M059J (cell line): ENCODE measurements around the gene NOS1. TPM values are rescaled to one million over a fixed set of nuclear protein-coding genes. Genes with fewer than 3 reads are reported as not detected.
A peak's percentile ranks its signal among the peaks of the same experiment; 100 is the strongest.
"Not testable (repeated sequence)": the region's sequence is repeated elsewhere in the genome, so short reads cannot be mapped to it uniquely, and the experiment has no call there.

Experiments used
- DNase-seq: peaks from one replicate; pipeline ENCODE4 v3.0.0-alpha.2; 2012; ENCODE audit warnings: low read depth
- total RNA-seq: library from RNA; depleted of rRNA; stranded (reverse); fragments of >200 nt; shearing (Covaris generic); gene quantifications from 2 replicates; pipeline ENCODE4 v1.2.3, GENCODE V29; 2014

Gene NOS1
- total RNA-seq, 1 experiment from 2014 or later = not detected

DNA sequence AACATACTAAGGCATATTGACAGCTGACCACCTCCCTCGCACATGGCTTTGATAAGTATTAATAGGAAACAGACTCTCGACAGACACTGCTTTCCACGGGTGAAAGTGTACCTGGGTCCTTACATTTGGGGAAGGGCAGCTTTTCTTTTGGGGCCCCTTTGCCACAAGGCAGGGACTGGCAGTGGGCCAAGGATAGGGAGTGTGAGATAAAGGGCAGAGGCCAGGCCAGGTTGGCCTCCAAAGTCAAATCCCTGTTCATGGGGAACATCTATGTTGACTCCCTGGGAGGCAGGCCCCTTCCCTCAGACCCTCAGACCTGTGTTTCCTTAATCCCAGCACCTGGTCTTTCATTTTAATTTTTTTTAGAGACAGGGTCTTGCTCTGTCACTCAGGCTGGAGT is 151.8 kb downstream of the NOS1 start:
- DNase-seq = no peak

DNA sequence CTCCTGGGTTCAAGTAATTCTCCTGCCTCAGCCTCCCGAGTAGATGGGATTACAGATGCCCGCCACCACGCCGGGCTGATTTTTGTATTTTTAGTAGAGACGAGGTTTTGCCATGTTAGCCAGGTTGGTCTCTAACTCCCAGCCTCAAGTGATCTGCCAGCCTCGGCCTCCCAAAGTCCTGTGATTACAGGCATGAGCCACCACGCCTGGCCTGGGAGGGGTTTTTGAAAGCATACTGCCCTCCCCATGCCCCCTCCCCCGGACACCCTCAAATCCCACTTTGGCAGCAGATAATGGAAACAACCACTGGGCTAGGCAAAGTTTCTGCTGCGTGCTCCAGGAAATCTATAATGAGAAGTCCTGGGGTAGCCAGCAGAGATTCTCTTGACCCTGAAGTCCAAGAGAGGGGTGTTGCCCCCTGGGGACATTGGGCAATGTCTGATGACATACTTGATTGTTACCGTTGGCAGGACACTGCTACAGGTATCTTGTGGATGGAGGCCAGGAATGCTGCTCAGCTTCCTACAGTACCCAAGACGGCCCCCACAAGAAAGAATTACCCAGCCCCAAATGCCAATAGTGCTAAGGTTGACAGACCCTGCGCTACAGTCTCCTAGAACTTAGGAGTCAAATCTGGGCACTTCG is 152.5 kb downstream of the NOS1 start:
- DNase-seq = no peak

DNA sequence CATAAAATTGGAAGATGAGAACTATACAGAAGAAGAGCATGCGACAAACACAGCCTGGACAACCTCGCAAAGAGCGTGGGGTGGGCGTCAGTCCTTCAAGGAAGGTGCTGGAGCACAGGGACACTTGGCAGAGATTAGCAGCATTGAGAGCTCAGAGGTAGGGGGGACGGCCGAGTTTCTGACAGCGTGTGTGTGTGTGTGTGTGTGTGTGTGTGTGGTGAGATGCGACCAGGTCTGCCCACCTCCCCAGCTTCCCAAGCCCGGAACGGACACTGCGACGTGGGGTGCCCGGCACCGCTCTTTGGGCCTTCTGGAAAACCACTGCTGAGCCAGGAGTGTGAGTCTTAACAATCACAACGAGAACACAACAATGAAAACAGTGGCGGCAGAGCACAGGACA is 153.2 kb downstream of the NOS1 start:
- no peak for DNase-seq

DNA sequence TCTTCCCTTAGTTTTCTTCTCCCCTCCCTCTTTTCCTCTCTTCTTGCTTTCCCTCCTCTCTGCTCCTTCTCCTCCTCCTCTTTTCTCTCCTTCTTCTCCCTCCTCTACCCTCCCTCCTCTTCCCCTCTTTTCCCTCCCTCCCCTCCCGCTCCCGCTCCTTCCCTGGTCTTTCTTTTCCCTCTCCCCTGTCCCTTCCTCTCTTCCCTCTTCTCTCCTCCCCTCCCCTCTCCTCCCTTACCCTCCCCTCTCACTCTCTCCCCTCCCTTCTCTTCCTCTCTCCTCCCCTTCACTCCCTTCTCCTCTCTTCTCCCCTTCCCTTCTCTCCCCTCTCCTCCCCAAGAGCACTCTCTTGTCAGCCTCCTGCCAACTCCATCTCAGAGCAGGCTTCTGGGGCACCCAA is 153.8 kb downstream of the NOS1 start:
- DNase-seq = no peak

GRCh38 chr12:117202556-117202955 is 158.9 kb downstream of the NOS1 start:
- no peak for DNase-seq

GRCh38 chr12:117202033-117202432 is 159.4 kb downstream of the NOS1 start:
- no peak for DNase-seq

DNA sequence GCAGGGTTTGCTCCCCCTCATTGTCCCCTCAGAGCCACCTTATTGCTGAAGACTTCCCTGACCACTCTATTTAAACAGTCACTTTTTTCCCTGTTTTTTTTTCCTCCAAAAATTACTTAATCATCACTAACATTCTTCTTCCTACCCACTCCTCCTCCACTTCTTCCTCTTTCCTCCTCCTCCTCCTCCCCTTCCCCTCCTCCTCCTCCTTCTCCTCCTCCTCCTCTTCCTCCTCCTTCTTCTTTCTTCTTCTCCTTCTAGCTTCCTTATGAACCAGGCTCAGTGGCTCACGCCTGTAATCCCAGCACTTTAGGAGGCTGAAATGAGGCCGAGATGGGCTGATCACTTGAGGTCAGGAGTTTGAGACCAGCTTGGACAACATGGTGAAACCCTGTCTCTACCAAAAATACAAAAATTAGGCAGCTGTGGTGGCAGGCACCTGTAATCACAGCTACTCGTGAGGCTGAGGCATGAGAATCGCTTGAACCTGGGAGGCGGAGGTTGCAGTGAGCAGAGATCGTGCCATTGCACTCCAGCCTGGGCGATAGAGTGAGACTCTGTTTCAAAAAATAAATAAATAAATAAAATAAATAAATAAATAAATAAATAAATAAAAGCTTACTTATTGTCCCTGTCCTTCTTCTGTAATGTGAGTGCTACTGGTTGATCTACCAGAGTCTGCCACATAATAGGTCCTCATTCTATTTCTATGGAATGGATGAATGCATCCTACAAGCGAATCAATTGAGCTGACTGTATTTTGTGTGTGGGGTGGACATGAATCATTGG is 161.3 kb downstream of the NOS1 start:
- DNase-seq = not testable (repeated sequence)

DNA sequence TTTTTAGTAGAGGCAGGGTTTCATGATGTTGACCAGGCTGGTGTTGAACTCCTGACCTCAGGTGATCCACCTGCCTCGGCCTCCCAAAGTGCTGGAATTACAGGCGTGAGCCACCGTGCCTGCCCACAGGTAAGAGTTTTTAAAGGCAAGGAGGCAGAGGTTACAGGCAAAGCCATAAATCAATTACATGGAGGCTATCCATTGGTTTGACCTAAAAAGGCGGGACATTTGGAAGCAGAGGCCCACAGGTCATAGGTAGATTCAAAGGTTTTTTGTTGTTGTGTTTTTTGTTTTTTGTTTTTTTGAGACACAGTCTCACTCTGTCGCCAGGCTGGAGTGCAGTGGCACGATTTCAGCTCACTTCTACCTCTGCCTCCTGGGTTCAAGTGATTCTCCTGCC is 165.1 kb downstream of the NOS1 start:
- DNase-seq = not testable (repeated sequence)

DNA sequence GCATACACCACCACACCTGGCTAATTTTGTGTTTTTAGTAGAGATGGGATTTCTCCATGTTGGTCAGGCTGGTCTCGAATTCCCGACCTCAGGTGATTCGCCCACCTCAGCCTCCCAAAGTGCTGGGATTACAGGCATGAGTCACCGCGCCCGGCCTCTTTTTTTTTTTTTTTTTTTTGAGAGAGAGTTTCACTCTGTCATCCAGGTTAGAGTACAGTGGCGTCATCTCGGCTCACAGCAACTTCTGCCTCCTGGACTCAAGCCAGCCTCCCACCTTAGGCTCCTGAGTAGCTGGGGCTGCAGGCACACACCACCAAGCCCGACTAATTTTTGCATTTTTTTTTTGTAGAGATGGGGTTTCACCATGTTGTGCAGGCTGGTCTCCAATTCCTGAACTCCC is 166.4 kb downstream of the NOS1 start:
- not testable (repeated sequence) for DNase-seq

DNA sequence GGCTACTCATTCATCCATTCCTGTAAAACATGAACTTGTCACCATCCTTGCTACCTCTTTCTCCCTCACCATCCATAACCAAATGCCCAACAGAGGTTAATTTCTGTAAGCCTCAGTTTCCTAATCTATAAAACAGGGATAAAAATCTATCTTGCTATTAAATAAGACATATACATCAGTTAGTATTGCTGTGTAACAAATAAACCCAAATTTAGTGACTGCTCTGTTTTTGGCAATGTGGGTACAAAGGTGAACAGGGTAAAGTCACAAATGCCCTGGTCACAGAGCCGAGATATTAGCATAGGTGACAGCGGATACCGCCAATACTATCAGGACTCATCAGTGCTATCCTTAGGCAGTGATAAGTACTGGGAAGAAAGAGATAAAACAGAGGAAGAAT is 167.5 kb downstream of the NOS1 start:
- no peak for DNase-seq

DNA sequence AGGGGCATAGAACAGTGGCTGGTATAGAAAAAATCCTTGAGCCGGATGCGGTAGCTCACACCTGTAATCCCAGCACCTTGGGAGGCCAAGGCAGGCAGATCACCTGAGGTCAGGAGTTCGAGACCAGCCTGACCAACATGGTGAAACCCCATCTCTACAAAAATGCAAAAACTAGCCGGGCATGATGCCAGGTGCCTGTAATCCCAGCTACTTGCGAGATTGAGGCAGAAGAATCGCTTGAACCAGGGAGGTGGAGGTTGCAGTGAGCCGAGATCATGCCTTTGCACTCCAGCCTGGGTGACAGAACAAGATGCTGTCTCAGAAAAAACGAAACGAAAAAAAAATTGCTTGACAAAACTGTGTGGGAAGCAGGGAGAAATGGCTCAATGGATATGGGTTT is 168.8 kb downstream of the NOS1 start:
- not testable (repeated sequence) for DNase-seq

DNA sequence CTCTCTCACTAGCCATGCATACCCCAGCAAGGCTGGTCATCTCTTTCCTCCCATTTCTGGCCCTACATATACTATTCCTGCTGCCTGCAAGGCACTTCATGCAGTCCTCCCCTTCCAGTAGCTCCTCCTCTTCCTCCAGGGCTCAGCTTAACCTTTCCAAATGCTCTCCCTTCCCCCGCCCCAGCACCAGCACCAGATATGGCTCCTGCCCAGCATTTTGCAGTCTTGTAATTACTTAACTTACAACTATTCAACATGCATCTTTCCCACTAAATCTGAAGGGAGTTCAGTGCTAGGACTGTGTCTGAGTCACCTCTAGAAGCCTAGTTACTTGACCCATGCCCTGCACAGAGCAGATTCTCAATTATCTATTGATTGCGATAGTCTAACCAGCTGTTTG is 169.4 kb downstream of the NOS1 start:
- peak; percentile 18 for DNase-seq

DNA sequence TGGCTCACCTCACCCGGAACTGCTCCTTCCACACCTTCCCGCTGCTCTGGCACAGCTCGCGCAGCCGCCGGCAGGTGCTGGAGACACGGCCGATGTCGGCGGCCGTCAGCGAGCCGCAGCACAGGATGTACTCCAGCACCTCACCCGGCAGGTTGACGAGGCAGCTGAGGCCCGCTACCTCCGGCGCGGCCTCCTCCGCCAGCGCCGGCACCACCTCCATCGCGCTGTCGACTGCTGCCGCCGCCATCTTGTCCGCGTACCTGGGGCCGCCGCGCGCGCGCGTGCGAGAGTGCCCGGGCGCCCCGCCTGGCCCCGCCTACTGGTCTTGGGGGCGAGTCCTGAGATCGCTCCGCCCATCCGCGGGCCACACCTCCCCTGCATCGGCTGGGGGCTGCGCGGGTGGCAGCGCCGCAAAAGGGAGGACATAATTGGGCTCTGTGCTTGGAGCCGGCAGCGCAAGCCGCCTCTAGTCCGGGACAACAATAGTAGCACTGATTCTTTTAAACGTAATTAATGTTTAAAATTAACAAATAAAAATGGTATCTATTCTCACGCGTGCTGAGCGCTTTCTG is 171.1 kb downstream of the NOS1 start, which contains the start of gene FBXO21:
TSS of gene FBXO21 (minus strand) at position 261 of the 572 bp plus-strand sequence. CDS start at position 247, 14 bp downstream.
- peak; percentile 76 for DNase-seq

DNA sequence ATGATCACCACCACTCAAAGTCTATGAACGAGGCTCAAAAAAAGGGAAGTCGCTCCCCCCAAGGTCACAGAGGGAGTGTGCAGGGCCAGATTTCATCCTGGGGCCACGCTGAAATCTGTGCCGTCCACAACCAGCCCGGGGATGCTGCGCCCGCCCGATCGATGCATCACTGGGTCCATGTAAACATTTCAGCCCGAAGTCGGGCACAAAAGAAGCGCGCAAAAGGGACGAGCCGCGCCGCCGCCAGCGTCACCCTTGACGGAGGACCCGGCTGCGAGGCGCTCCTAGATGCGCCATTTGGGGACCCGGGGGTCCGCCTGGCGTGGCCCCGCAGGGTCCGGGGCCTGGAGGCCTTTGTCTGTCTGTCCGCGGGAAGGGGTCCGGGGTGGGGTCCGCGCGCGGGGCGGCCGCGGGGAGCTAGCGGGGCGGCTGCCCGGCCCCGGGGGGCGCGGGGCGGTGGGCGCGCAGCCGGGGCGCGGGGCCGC is 171.7 kb downstream of the NOS1 start:
- peak; percentile 50 for DNase-seq

- DNase-seq = no peak
Measured at GRCh38 chr12:117188961-117189724, 172.3 kb downstream of the NOS1 start.

- DNase-seq = no peak
Measured at GRCh38 chr12:117188121-117188665, 173.2 kb downstream of the NOS1 start.

- no peak for DNase-seq
Measured at GRCh38 chr12:117187421-117187820, 174.0 kb downstream of the NOS1 start.

DNA sequence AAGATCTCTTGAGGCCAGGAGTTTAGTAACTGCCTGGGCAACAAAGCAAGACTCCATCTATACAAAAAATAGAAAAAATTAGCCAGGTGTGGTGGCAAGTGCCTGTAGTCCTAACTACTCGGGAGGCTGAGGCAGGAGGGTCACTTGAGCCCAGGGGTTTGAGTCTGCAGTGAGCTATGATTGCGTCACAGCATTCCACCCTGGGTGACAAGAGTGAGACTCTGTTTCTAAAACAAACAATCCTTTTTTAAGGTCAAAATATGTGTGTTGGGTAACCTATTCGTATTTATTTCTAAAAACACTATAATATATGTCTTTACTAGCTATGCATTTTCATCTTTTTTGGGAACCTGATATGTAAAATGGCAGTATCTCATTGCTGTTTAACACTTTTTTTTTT is 178.6 kb downstream of the NOS1 start:
- DNase-seq = no peak

DNA sequence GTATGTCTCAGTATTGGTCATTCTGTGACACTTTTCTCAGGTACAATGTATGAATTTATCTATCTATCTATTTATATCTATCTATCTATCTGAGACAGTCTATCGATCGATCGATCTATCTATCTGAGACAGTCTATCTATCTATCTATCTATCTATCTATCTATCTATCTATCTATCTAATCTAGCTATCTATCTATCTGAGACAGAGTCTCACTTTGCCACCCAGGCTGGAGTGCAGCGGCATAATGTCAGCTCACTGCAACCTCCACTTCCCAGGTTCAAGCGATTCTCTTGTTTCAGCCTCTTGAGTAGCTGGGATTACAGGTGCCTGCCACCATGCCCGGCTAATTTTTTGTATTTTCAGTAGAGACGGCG is 180.0 kb downstream of the NOS1 start:
- not testable (repeated sequence) for DNase-seq

- no peak for DNase-seq
Measured at GRCh38 chr12:117180758-117181467, 180.5 kb downstream of the NOS1 start.

- DNase-seq = no peak
Measured at GRCh38 chr12:117178745-117179144, 182.7 kb downstream of the NOS1 start.
